GM18858 (cell line): ENCODE results near the gene MRPL28.
"Not testable (repeated sequence)": the region's sequence is repeated elsewhere in the genome, so short reads cannot be mapped to it uniquely, and the experiment has no call there.

Experiments
- ATAC-seq: cut with Tn5 transposase; IDR thresholded peaks from one replicate; pipeline ENCODE4 v1.9.1; 2021; ENCODE audit not compliant: unreplicated experiment

MRPL28 gene

DNA sequence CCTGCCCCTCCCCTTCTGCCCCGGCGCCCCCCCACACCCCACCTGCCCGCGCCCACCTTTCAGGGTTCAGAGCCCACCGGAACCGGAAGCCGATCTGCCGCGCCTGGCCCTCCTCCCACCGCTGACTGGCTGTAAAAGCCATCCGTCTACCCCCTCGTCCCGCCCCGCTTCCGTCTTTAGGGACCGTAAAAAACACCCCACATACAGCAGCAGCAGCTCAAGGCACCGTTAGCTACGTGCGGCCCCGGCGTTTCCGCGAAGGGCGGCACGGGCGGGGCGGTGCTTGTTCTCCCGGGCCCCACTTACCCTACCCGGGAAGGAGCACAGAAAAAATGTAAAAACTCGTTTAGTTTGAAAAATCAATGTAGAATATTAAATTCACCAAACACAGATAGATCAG lies at the start of gene MRPL28:
Gene MRPL28, minus strand, starts transcription at position 96 of the 400 bp plus-strand sequence. CDS start 320 bp downstream, outside the sequence.
- ATAC-seq = peak; percentile 76

DNA sequence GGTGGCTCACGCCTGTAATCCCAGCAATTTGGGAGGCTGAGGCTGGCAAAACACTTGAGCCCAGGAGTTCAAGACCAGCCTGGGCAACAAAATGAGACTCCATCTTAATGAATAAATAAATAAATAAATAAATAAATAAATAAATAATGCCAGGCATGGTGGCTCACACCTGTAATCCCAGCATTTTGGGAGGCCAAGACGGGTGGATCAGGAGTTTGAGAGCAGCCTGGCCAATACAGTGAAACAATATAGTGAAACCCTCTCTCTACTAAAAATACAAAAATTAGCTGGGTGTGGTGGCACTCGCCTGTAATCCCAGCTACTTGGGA lies 44.8 kb upstream of the MRPL28 start:
- ATAC-seq = not testable (repeated sequence)

DNA sequence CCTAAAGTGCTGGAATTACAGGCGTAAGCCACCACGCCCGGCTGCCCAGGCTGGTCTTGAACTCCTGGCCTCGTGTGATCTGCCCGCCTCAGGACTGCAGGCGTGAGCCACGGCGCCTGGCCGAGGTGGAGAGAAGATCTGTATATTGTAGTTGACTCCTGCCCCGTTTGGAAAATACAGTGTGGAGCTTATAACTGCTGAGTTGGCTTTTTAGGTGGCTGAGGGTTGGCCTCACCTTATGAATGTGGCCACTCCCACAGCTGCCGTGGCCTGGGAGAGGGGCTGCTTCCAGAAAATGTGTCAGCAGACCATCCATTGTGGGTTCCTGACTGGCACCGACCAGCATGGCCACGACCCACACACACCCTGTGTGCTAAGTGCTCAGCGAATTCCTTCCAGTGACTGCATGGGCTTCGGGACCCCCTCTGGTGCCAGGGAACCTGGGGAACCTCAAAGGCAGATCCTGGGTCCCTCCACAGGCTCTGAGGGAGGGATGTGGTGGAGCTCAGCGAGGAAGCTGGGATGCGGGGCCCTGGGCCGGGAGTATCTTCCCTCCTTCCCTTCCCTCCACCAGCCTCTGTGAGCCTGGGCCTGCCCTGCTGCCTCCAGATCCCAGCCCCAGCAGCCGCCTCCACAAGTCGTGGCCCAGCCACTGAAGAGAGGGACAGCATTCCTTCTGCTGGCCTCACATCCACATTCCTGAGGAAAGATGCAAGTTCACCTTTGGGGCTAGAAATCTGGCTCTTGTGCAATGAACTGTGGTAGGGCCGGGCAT lies 44.2 kb upstream of the MRPL28 start:
- ATAC-seq = no peak

DNA sequence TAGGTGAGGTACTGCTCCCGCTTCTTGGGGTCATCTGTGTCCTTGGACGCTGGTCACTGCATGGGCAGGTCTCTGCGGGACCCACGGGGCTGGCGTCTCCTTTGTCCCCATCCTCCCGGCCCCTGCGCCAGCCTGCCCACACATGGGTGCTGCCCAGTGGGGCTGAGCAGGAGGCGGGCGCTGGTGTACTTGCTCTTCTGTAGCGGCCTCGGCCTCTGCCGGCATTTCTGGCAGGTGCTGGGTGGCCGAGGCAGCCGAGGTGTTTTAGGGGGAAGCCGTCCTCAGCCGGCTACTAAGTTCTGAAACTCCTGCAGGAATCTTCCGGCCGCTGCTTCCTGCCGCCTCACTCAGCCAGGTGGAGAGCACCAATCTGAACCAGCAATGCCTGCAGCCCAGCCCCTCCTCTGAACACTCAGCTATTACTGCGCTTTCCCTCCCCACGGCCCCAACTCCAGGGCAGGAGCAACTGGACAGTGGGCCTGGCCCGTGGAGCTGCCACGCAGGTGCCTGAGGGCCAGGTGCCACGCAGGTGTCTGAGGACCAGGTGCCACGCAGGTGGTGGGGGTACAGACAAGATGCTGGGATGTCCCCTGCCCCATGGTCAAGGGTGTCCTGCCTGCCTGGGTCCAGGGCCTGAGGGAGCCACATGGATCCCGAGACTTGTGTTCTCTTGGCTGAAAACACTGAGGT lies 41.4 kb upstream of the MRPL28 start:
- no peak for ATAC-seq

DNA sequence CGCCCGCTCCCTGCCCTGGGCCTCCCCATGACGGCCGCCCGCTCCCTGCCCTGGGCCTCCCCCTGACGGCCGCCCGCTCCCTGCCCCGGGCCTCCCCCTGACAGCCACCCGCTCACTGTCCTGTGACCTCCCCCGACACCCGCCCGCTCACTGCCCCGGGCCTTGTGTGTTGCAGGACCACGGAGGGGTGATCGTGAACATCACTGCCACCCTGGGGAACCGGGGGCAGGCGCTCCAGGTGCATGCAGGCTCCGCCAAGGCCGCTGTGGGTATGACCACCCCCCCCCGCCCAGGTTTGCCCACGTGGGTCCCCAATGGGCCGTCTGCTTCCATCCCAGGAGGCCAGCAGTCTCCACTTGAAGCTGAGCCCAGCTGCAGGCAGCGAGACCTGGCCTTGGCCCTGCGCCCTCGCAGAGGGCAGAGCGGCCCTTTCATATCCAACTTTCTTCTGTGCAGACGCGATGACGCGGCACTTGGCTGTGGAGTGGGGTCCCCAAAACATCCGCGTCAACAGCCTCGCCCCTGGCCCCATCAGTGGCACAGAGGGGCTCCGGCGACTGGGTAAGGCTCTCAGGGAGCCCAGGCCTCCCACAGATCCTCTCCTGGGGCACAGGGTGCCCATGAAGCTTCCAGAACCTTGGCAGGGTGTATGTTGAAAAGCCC lies 40.3 kb upstream of the MRPL28 start:
- no peak for ATAC-seq

DNA sequence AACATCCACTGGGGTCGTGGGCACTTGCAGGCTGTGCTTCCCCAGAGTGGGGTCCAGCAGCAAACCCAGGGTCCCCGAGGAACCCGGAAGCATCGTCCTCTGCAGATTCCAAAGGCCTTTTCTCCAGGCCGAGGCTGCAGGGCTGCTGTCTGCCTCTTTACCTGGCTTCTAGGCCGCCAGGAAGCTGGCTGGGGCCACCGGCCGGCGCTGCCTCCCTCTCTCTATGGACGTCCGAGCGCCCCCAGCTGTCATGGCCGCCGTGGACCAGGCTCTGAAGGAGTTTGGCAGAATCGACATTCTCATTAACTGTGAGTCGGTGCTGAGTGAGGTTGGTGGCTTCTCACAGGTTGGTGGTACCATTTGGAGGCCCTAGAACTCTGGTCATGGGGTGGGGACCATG lies 36.9 kb upstream of the MRPL28 start:
- ATAC-seq = no peak

DNA sequence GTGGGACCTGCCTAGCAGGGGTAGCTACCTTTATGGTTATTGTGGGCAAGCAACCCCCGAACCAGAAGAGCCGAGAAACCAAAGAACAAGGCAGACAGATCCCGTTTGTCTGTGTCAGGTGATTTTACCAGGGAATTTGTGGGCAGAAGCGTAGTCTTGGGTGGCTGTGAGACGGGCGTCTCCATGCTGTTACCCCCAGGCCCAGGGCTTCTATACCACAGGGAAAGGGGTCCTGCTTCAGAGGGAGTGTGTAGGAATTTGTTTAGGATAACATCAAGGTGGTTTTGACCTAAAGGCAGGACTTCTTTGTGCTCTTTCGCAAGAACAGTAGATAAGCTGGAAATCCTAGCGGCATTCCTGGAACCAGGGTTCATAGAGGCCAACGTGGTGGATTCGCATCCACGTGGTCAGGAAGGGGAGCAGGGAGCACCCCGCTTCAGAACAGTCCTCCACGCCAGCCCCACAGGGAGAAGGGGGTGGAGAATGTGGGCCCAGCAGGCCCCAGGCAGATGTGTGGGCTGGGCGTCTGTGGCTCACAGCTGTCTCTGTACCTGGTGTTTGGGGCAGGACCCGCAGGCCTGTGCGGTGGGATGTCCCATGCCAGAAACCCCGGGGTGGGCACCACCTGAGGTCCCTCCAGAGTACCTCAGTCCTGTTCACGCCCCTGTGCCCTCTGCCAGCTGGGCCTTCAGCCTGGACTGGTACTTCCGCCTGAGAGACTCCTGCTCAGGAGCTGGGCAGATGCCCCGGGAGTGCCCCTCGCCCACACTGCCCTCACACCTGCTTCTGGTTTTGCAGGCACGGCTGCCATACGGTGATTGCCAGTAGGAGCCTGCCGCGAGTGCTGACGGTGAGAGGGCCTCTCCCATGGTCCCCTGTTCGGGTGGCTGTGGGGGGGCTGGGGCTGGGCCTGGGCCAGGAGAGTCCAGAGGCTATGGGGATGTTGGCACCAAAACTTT lies 35.5 kb upstream of the MRPL28 start:
- ATAC-seq = no peak

DNA sequence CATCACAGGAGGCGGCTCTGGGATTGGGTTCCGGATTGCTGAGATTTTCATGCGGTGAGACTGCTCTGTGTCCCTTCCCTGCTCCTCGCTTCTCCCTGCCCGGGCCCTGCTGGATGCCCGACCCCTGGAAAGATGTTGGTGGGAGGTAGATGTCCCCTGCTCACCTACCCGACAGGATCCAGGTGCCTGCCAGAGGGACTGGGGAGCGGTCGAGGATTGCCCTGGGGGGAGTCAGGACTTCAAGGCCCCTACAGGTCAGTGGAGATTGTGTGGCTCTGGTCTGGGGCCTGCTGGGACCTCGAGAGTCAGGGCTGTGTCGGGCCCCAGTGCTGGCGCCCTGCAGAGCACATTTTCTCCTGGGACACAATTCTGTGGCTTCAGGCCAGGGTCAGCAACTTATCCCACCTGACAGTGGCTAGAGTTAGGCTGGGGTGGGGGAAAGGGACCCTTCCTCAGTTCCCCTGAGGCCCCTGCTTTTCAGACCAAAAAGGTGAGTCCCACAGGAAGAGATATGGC lies 34.7 kb upstream of the MRPL28 start:
- no peak for ATAC-seq

DNA sequence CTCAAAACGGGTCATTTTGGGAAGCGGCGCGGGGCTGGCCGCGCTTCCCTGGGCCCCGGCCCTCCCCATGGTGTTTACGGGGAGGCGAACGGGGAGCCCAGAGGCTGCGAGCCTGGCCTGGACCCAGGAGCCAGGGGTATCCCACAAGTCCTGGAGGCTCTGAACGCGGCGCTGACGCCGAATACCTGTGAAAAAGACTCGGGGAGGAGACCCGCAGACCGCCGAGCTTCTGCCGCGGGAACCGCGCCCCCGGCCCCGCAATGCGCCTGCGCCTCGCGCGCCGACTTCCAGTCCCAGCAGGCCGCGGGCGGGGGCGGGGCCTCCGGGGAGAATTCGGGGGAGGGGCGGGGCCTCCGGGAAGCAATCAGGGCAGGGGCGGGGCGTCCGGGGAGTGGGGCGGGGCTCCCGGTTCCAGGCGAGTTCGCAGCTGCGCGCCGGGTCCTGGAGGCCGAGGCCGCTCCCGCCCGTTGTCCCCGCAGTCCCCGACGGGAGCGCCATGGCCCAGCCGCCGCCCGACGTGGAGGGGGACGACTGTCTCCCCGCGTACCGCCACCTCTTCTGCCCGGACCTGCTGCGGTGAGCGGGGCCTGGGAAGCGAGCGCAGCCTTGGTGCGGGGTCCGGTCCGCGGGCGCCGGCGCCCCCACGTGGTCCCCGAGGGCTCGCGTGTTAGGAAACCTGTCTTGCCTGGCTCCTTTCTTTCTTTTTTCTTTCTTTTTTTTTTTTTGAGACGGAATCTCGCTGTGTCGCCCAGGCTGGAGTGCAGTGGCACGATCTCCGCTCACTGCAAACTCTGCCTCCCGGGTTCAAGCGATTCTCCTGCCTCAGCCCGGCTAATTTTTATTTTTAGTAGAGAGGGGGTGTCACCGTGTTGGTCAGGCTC lies 31.4 kb upstream of the MRPL28 start, which contains the start of gene DECR2:
Gene DECR2, plus strand, starts transcription at position 418 of the 881 bp plus-strand sequence. Its CDS starts 79 bp downstream, at position 497.
- peak; percentile 32 for ATAC-seq

DNA sequence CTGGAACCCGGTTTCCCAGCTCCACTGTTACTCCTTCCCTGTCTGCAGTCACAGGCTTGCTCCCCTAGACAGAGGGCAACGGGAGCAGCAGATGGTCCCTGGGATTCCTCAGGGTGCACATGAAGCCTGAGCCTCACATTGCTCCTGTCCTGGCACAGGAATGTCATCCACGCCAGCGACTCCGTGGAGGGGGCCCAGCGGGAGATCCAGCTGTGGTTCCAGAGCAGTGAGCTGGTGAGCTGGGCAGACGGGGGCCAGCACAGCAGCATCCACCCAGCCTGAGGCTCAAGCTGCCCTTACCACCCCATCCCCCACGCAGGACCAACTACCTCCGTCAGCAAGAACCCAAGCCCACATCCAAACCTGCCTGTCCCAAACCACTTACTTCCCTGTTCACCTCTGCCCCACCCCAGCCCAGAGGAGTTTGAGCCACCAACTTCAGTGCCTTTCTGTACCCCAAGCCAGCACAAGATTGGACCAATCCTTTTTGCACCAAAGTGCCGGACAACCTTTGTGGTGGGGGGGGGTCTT lies 29.8 kb upstream of the MRPL28 start:
- no peak for ATAC-seq

DNA sequence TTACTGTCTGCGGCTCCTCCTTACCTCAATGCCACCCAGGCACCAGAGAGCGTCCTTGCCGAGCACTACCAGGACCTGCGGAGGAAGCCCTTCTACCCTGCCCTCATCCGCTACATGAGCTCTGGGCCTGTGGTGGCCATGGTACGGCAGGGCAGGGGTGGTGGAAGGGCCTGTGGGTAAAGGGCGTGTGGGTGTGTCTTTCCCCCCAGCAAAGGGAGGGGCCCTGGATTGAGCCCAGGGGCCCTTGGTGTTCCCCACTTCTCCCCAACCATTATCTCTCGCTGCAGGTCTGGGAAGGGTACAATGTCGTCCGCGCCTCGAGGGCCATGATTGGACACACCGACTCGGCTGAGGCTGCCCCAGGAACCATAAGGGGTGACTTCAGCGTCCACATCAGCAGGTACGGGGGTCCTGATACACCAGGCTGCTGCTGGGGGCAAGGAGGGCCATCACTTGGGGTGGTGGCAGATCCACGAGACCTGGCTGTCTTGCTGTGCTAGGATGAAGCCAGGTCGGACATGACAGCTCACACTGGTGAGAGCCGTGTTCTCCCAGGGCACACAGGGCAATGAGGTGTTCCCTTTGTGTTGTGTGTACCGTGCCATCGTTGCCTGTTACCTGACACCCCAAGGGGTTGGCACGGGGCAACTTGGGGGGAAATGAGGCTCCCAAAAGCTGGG lies 29.1 kb upstream of the MRPL28 start:
- ATAC-seq = no peak

DNA sequence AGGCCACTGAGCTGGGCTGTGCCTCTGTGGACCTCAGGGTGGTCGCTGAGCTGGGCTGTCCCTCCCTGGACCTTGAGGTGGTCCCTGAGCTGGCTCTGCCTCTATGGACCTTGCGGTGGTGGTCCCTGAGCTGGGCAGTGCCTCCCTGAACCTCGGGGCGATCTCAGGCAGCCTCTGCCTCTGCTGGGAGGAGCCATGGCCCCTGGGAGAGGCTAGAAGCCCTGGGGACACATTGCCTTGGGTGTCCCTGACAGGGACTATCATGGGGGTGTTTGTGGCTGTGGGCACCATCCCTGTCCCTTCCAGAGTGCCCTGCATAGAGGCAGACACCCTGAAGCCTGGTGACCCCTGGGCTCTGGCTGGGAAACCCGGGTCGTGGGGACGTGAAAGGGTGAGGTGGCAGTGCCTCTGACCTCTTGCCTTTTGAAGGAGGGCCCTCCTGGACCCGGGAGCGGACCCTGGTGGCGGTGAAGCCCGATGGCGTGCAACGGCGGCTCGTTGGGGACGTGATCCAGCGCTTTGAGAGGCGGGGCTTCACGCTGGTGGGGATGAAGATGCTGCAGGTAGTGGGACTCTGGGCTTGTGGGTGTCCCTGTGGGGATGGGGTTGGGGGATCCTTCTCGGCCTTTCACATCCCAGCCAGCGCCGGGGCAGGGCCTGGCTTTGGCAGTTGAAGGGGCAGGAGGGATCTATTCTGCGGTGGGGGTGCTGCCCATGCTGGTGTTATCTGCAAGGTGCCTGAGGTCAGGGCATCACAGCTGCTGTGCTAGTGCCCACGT lies 28.4 kb upstream of the MRPL28 start:
- ATAC-seq = no peak

DNA sequence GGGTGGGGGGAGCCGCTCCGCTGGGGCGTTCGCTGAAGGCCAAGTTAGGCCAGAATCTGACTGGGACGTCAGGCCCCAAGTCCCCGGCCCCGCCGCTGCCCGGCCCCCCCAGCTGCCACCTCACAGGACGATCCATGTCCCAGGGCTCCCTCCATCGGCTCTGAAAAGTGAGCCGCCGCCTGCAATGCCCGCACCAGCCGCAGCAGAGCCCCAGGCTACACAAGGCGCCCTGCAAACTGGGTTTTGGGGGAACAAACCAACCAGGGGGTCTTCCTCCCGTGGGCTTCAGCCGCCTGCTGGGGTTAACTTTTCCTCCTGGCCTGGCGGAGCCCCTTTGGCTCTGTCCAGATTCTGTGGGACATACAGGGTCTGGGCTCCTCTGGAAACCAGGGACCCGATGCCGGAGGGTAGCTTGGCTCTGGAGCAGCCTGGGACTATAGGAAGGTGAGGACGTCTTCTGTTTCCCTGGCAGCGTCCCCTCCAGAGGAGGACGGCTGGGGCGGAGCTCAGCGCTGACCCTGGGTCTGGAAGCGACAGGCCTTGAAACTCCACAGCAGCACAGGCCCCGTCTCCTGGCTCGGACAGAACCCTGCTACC lies 27.5 kb upstream of the MRPL28 start:
- no peak for ATAC-seq

DNA sequence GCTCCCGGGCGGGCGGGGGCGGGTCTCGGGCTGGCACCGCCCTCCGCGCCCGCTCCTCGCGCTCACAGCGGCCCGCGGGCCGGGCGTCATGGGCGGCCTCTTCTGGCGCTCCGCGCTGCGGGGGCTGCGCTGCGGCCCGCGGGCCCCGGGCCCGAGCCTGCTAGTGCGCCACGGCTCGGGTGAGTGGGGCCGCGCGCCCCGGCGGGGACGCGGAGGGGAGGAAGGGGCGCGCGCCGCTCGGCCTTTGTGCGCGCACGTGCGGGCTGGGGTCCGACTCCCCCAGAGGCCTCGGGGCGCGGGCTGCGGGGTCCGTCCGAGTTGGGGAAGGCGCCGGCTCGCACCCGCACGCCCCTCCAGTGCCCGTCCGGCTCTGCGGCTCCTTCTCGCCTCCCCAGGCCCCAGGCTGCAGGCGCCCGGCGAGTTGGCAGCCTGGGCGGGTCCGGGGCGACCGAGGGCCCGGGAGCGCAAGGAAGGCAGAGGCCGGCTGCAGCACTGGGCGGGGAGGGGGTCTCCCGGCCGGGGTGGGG lies 26.9 kb upstream of the MRPL28 start, which contains the start of gene NME4:
Gene NME4, plus strand, starts transcription at position 65 of the 527 bp plus-strand sequence. Its CDS starts 24 bp downstream, at position 89.
- ATAC-seq = no peak

DNA sequence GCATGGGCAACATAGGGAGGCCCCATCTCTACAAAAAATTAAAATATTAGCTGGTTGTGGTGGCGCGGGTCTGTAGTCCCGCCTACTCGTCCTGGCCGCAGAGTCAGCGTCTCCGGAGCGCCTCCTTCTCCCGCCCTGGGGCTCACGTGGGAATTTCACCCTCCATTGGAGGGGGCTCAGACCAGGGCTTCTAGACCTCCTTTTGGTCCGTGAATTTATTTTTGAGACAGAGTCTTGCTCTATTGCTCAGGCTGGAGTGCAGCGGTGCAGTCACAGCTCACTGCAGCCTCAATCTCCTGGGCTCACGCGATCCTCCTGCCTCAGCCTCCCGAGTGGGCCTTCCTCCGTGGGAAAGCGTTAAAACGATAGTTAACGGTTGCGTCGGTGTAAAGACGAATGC lies 26.3 kb upstream of the MRPL28 start:
- ATAC-seq = no peak

DNA sequence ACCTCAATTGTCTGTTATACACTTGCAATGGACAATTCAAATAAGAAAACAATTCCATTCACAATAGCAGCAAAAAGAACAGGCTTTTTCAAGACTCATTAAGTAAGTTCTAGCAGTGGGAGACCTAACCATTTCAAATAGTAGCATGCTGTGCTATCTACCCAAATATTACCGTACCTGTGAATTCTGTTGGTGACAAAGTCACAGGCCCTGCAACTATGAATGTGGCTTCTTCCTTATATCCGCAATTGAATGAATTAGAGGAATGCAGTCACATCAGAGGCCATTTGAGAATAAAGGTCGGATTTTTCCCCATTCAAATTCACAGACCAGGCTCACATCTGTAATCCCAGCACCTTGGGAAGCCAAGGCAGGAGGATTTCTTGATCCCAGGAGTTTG lies 25.9 kb upstream of the MRPL28 start:
- ATAC-seq = no peak

DNA sequence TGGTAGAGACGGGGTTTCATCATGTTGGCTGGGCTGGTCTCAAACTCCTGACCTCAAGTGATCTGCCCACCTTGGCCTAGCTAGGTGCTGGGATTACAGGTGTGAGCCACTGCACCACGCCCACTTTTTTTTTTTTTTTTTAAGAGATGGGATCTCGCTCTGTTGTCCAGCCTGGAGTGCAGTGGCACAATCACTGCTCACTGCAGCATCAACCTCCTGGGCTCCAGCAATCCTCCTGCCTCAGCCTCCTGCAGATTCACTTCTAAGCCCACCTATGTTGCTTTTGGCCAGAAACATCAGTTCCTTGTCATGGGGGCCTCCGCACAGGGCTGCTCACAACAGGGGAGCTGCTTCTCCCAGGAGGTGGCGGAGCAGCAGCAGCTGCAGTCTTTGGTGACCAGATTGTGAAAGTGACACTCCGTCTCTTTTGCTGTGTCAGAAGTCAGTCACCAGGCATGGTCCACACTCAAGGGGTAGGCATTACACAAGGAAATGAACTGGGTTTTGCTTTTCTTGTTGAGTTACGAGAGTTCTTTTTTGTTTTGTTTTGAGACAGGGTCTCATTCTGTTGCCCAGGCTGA lies 22.2 kb upstream of the MRPL28 start:
- no peak for ATAC-seq
